Spleen (tissue), 11 donors: ENCODE results near the gene KIAA2012. TPM values are rescaled to one million over a fixed set of nuclear protein-coding genes. Genes with fewer than 3 reads are reported as not detected.

ENCODE experiments used
- DNase-seq: peaks from one replicate; pipeline ENCODE4 v3.0.0-alpha.2; 2020
- H3K27ac ChIP-seq, 8 donors: fragments of 200-600 bp; sonication (generic) in 7 of 8; 1 replicate in 4 of 8; 2 replicates in 4 of 8; pipeline versions ENCODE4 v1.5.0 to v1.8.0; 2016 to 2021; ENCODE audit warnings: inconsistent platforms in 4 of 8, mild to moderate bottlenecking in 4 of 8, moderate library complexity in 1 of 8
- H3K27me3 ChIP-seq, 7 donors: fragments of 200-600 bp; sonication (generic) in 6 of 7; replicated peaks in 1 of 7; 1 replicate in 4 of 7; 2 replicates in 3 of 7; pipeline versions ENCODE4 v1.5.0 to v1.8.0; 2016 to 2021; ENCODE audit warnings: inconsistent platforms in 3 of 7, mild to moderate bottlenecking in 1 of 7
- H3K36me3 ChIP-seq, 6 donors: fragments of 200-600 bp; sonication (generic) in 5 of 6; 1 replicate in 4 of 6; 2 replicates in 2 of 6; pipeline versions ENCODE4 v1.5.0 to v1.8.0; 2016 to 2021; ENCODE audit warnings: inconsistent platforms in 2 of 6
- H3K4me1 ChIP-seq, 6 donors: fragments of 200-600 bp; sonication (generic) in 5 of 6; 1 replicate in 3 of 6; 2 replicates in 3 of 6; pipeline versions ENCODE4 v1.5.0 to v1.8.0; 2016 to 2021; ENCODE audit warnings: inconsistent platforms in 3 of 6
- H3K4me3 ChIP-seq, 8 donors: fragments of 200-600 bp; sonication (generic) in 7 of 8; 1 replicate in 4 of 8; 2 replicates in 4 of 8; pipeline versions ENCODE4 v1.5.0 to v1.8.0; 2016 to 2021; ENCODE audit warnings: inconsistent platforms in 4 of 8, mild to moderate bottlenecking in 4 of 8, moderate library complexity in 2 of 8
- H3K9me3 ChIP-seq, 8 donors: fragments of 200-600 bp; sonication (generic) in 7 of 8; 1 replicate in 4 of 8; 2 replicates in 4 of 8; pipeline versions ENCODE4 v1.5.0 to v1.8.0; 2016 to 2021; ENCODE audit warnings: inconsistent platforms in 4 of 8
- POLR2A ChIP-seq, 3 donors: fragments of 450-650 bp; IDR thresholded peaks; one replicate each; pipeline ENCODE4 v1.5.1; 2017; ENCODE audit warnings: antibody characterized with exemption in 3 of 3, mild to moderate bottlenecking in 1 of 3
- POLR2AphosphoS5 ChIP-seq, 3 donors: sonication (generic); formaldehyde crosslinking; IDR thresholded peaks; one replicate each; pipeline ENCODE4 v1.5.1; 2017; ENCODE audit warnings: antibody characterized with exemption in 3 of 3
- WGBS, 5 donors: extraction: QIAGEN DNeasy Blood & Tissue Kit in 3 of 5; methylation state at CpG; one replicate each; pipeline versions ENCODE4 v1.1.5 to v1.1.7; 2013 to 2018; 5-methylcytosine and 5-hydroxymethylcytosine counted together
- intact Hi-C: fragments of 100-400 bp; cut with DNase I; formaldehyde crosslinking; loops from one replicate; pipeline ENCODE4 v1.15.0; 2023; ENCODE audit warnings: low total_unique reads
- polyA plus RNA-seq, 3 donors: library from polyadenylated mRNA; stranded (reverse); fragments of 200-250 nt; gene quantifications; one replicate each; pipeline ENCODE4 v1.2.1, GENCODE V29; 2013
- total RNA-seq, 7 donors: library from RNA; depleted of rRNA in 3 of 7; stranded (reverse); fragments of >200 nt in 3 of 7; fragmentation: NEBNext Ultra II Directional in 4 of 7; extraction: Animal tissue kit (Norgen Biotek cat#: 25700) in 4 of 7; gene quantifications; one replicate each; pipeline versions ENCODE4 v1.1.0 to v1.2.1, GENCODE V29; 2016 to 2021
- TF ChIP-seq, protein P1 (sequence below), 11 experiments: fragments of 200-600 bp in 7 of 11; fragments of 450-650 bp in 4 of 11; sonication (generic) in 4 of 11; IDR thresholded peaks in 8 of 11; conservative IDR thresholded peaks in 3 of 11; 1 replicate in 7 of 11; 2 replicates in 4 of 11; pipeline versions ENCODE4 v1.4.0 to v1.8.0; 2016 to 2021; ENCODE audit warnings: antibody characterized with exemption in 11 of 11, inconsistent platforms in 4 of 11, mild to moderate bottlenecking in 1 of 11
- donor health status: healthy with polysubstance abuse.
- donor health status: DM: no; HTN: no; CAD: no; lungs with moderate emphysema.
- donor health status: DM: no; HTN: no; CAD: no.
- donor health status: Bipolar disorder and iron deficiency.
- donor health status: healthy.
- donor health status: DM: no; HTN: no; CAD: no.
- donor health status: DM: yes; HTN: yes; CAD: no.

The KIAA2012 gene
- total and polyA plus RNA-seq, 10 donors: not detected

DNA sequence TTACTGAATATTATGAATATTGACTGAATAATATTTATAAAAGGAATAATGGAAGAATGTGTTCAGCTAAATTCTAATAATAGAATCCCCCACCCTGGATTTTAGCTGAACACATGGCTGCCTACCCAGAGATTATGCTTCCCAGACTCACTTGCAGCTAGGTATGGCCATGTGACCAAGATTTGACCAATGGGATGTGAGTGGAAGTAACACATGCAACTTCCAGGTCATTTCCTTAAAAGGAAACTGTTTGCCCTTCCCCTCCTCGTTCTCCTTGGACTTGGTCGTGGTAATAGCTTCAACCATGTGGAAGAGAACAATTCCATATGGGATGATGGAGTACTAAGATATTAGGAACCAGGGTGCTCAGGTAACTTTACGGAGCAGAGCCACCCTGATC, 47.8 kb downstream of the KIAA2012 start:
- Histone ChIP-seq H3K9me3 (peaks cover 0 to 18% (median 6%) of the 10 kb centered on the region in 8 donors), H3K4me3 (no peak overlapping the region), H3K27me3 (no peaks in the 10 kb centered on the region), H3K36me3 (no peaks in the 10 kb centered on the region), H3K27ac (no peak overlapping the region), H3K4me1 (peaks cover 0 to 8% (median 0%) of the 10 kb centered on the region in 6 donors)
- TF ChIP-seq POLR2AphosphoS5 (IDR thresholded peaks at IDR 0.05): no peak
- no peak for TF ChIP-seq POLR2A (IDR thresholded peaks at IDR 0.05)
- TF ChIP-seq, protein P1, sequence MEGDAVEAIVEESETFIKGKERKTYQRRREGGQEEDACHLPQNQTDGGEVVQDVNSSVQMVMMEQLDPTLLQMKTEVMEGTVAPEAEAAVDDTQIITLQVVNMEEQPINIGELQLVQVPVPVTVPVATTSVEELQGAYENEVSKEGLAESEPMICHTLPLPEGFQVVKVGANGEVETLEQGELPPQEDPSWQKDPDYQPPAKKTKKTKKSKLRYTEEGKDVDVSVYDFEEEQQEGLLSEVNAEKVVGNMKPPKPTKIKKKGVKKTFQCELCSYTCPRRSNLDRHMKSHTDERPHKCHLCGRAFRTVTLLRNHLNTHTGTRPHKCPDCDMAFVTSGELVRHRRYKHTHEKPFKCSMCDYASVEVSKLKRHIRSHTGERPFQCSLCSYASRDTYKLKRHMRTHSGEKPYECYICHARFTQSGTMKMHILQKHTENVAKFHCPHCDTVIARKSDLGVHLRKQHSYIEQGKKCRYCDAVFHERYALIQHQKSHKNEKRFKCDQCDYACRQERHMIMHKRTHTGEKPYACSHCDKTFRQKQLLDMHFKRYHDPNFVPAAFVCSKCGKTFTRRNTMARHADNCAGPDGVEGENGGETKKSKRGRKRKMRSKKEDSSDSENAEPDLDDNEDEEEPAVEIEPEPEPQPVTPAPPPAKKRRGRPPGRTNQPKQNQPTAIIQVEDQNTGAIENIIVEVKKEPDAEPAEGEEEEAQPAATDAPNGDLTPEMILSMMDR (IDR thresholded peaks at IDR 0.05 in 8 of 11, conservative IDR thresholded peaks at IDR 0.05 in 3 of 11): no peak
- intact Hi-C loops: no loop called here
- no peak for DNase-seq
- WGBS, 5 donors: 72 to 87% (median 79%) methylated on average over 3 of the region's 3 CpGs

DNA sequence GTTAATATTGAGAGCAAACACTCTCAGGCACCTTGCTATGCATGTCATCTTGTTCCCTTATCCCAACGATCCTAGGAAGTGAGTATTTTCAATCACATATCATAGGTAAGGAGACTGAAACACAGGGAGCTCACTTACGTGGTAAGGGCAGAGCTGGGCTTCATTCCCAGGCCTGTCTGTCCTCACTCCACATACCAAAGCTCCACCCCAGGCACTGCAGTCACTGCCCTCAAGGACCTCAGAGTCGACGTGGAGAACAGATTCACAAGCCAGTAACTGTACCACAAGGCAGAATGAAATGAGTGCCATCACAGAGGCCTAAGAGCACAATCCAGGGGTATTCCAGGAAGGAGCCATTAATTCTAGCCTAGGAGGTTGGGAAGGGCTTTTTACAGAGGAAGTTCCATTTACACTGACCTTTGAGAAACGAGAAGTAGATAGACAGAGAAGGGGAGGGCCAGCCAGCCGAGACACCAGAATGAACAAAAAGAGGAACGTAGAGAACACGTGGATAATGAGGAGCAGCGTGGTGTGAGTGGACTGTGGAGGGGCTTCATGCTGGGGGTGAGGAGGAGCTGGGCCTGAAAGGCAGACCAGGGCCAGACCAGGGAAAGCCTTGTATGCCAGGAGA, 48.6 kb downstream of the KIAA2012 start:
- TF ChIP-seq, protein P1 (IDR thresholded peaks at IDR 0.05 in 8 of 11, conservative IDR thresholded peaks at IDR 0.05 in 3 of 11): no peak
- Histone ChIP-seq H3K4me1 (peaks cover 0 to 8% (median 0%) of the 10 kb centered on the region in 6 donors), H3K27ac (no peak overlapping the region), H3K9me3 (peaks cover 0 to 18% (median 6%) of the 10 kb centered on the region in 8 donors), H3K27me3 (no peaks in the 10 kb centered on the region), H3K4me3 (no peak overlapping the region), H3K36me3 (no peaks in the 10 kb centered on the region)
- DNase-seq: no peak
- intact Hi-C loops: no loop called here
- 42 to 56% (median 52%) methylated on average over 9 of the region's 9 CpGs for WGBS, 5 donors

DNA sequence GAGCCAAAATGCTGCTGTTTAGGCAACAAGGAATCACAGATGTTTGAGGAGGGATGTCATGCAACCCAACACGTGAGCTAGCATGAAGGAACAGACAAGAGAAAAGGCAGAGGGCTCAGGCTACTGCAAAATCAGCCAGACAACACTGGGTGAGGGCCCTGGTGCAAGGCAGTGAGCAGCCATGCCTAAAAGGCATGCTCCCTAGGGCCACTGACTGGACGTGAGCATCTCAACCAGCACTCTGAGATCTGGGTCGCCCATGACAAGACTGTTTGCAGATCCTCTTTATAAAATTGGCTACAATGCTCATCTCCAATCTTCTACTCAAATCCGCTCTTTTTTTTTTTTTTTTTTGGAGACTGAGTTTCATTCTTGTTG, 49.1 kb downstream of the KIAA2012 start:
- H3K36me3 ChIP-seq: no peaks in the 10 kb centered on the region
- peaks cover 0 to 18% (median 6%) of the 10 kb centered on the region in 8 donors for H3K9me3 ChIP-seq
- WGBS, 5 donors: 83 to 92% (median 89%) methylated on average over 4 of the region's 4 CpGs
- no peak for DNase-seq
- intact Hi-C loops: no loop called here
- no peaks in the 10 kb centered on the region for H3K27me3 ChIP-seq
- H3K4me3 ChIP-seq: no peak overlapping the region
- TF ChIP-seq, protein P1 (IDR thresholded peaks at IDR 0.05 in 8 of 11, conservative IDR thresholded peaks at IDR 0.05 in 3 of 11): no peak
- no peak overlapping the region for H3K27ac ChIP-seq
- H3K4me1 ChIP-seq: peaks cover 0 to 8% (median under 1%) of the 10 kb centered on the region in 6 donors

DNA sequence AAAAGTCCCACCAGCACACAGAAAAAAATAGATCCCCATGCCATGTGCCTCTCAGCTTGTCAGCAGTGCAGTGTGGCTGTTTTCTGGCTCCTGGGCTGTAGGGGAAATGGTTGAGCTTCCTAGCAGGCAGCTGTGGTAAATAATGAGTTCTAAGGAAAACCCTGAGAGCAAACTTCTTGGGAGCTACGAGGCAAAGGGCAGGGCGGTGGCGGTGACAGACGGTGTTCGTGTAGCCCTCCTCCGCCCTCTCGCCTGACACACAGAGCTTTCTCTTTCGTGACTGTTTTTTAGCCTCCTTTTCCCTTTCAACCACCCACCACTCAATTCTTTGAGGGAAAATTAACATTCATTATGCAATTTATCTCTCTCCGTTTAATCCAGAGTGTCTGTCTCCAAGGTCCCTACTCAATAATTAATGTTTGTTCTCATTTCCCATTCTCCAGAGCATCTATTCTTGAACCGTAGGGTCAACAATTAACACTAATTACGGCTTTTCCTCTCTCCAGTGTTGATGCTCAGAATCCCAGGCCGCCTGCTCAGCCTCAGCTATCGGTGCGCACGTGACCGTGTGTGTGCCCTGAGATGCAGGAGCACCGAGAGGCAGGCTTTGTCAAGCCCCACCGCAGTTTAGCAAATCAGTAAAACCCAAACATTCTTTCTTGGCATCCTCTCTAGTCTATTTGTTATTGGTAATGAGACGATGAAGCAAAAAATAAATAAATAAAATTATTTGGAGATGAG, 50.1 kb downstream of the KIAA2012 start:
- TF ChIP-seq, protein P1 (IDR thresholded peaks at IDR 0.05 in 8 of 11, conservative IDR thresholded peaks at IDR 0.05 in 3 of 11): no peak
- TF ChIP-seq POLR2A (IDR thresholded peaks at IDR 0.05): no peak
- no peak for TF ChIP-seq POLR2AphosphoS5 (IDR thresholded peaks at IDR 0.05)
- DNase-seq: no peak
- intact Hi-C loops: no loop called here
- no peak overlapping the region for H3K27ac ChIP-seq
- H3K4me3 ChIP-seq: no peak overlapping the region
- peaks cover 0 to 18% (median 6%) of the 10 kb centered on the region in 8 donors for H3K9me3 ChIP-seq
- no peaks in the 10 kb centered on the region for H3K27me3 ChIP-seq
- H3K36me3 ChIP-seq: no peaks in the 10 kb centered on the region
- peaks cover 0 to 16% (median 7%) of the 10 kb centered on the region in 6 donors for H3K4me1 ChIP-seq
- 64 to 73% (median 69%) methylated on average over 19 of the region's 19 CpGs for WGBS, 5 donors
